ENCODE results near the gene RIMKLB. TPM values are rescaled to one million over a fixed set of nuclear protein-coding genes. Genes with fewer than 3 reads are reported as not detected.
A peak's percentile ranks its signal among the peaks of the same experiment; 100 is the strongest.

RIMKLB gene
- total RNA-seq, 4 donors from 2014 or later: 26.6 to 34.5 (median 29.2) TPM

- no peak overlapping the region for H3K4me3 ChIP-seq
Measured at GRCh38 chr12:8701046-8701660, 3.4 kb downstream of the RIMKLB start.

GRCh38 chr12:8702159-8702558 is 4.4 kb downstream of the RIMKLB start:
- Histone ChIP-seq H3K27ac (replicated peaks in 1 of 4) (peak overlapping the region; percentile 6 to 98 (median 22)), H3K36me3 (no peaks in the 10 kb centered on the region), H3K4me3 (no peak overlapping the region), H3K9me3 (no peaks in the 10 kb centered on the region), H3K4me1 (peaks cover 17 to 55% (median 53%) of the 10 kb centered on the region in 4 donors), H3K27me3 (no peaks in the 10 kb centered on the region)
- 77% methylated on average over 4 of the region's 4 CpGs for WGBS
- intact Hi-C loops (cut with DNase I): loop anchor here (5.0 kb wide), 1 partner anchor 35 kb away; no protein-coding TSS in a partner anchor
- TF ChIP-seq CTCF (IDR thresholded peaks at IDR 0.05) (no peak), EP300 (IDR thresholded peaks at IDR 0.05) (no peak), POLR2AphosphoS5 (IDR thresholded peaks at IDR 0.05) (no peak), POLR2A (IDR thresholded peaks at IDR 0.05; ENCODE audit: low read depth) (no peak)
- no peak for DNase-seq (ENCODE audit: extremely low spot score)

More at GRCh38 chr12:8701046-8701660, 3.4 kb downstream of the RIMKLB start:
- Histone ChIP-seq H3K27ac (replicated peaks in 1 of 4) (peak overlapping the region; percentile 36 to 98 (median 70)), H3K27me3 (no peaks in the 10 kb centered on the region), H3K9me3 (no peaks in the 10 kb centered on the region), H3K4me1 (peaks cover 21 to 63% (median 60%) of the 10 kb centered on the region in 4 donors), H3K36me3 (no peaks in the 10 kb centered on the region)
- 58% methylated on average over 6 of the region's 6 CpGs for WGBS
- intact Hi-C loops (cut with DNase I): loop anchor here (5.0 kb wide), 1 partner anchor 36 kb away; no protein-coding TSS in a partner anchor
- TF ChIP-seq POLR2A (IDR thresholded peaks at IDR 0.05; ENCODE audit: low read depth) (no peak), CTCF (IDR thresholded peaks at IDR 0.05) (no peak), EP300 (IDR thresholded peaks at IDR 0.05) (no peak), POLR2AphosphoS5 (IDR thresholded peaks at IDR 0.05) (no peak)
- no peak for DNase-seq (ENCODE audit: extremely low spot score)

GRCh38 chr12:8709124-8709830 is 11.5 kb downstream of the RIMKLB start:
- Histone ChIP-seq H3K4me3 (peak overlapping the region; percentile 29 to 52 (median 40)), H3K27ac (replicated peaks in 1 of 4) (peak overlapping the region; percentile 35 to 52 (median 44)), H3K9me3 (no peaks in the 10 kb centered on the region), H3K36me3 (no peaks in the 10 kb centered on the region), H3K4me1 (peaks cover 9 to 50% (median 43%) of the 10 kb centered on the region in 4 donors), H3K27me3 (no peaks in the 10 kb centered on the region)
- WGBS: 68% methylated on average over 4 of the region's 6 CpGs
- TF ChIP-seq POLR2AphosphoS5 (IDR thresholded peaks at IDR 0.05) (peak in 1 of 2 donors; percentile 33), POLR2A (IDR thresholded peaks at IDR 0.05; ENCODE audit: low read depth) (no peak)
- intact Hi-C loops (cut with DNase I): no loop called here
- DNase-seq (ENCODE audit: extremely low spot score): no peak

GRCh38 chr12:8712572-8712971 is 14.8 kb downstream of the RIMKLB start:
- TF ChIP-seq POLR2A (IDR thresholded peaks at IDR 0.05; ENCODE audit: low read depth) (no peak), EP300 (IDR thresholded peaks at IDR 0.05) (no peak), CTCF (IDR thresholded peaks at IDR 0.05) (no peak), POLR2AphosphoS5 (IDR thresholded peaks at IDR 0.05) (no peak)

GRCh38 chr12:8722286-8722800 is 24.6 kb downstream of the RIMKLB start:
- Histone ChIP-seq H3K4me3 (no peak overlapping the region), H3K27me3 (no peaks in the 10 kb centered on the region), H3K36me3 (peaks cover 7 to 46% (median 15%) of the 10 kb centered on the region in 4 donors), H3K9me3 (no peaks in the 10 kb centered on the region), H3K27ac (replicated peaks in 1 of 4) (no peak overlapping the region), H3K4me1 (peaks cover 0 to 6% (median 2%) of the 10 kb centered on the region in 4 donors)
- no peak for TF ChIP-seq EP300 (IDR thresholded peaks at IDR 0.05)
- no peak for TF ChIP-seq CTCF (IDR thresholded peaks at IDR 0.05)
- 100% methylated on average over 3 of the region's 3 CpGs for WGBS
- intact Hi-C loops (cut with DNase I): no loop called here
- peak; percentile 24 for DNase-seq (ENCODE audit: extremely low spot score)

More at GRCh38 chr12:8712572-8712971, 14.8 kb downstream of the RIMKLB start:
- DNase-seq (ENCODE audit: extremely low spot score): no peak
- 58% methylated on average over 2 of the region's 2 CpGs for WGBS
- Histone ChIP-seq H3K9me3 (no peaks in the 10 kb centered on the region), H3K27me3 (no peaks in the 10 kb centered on the region), H3K4me3 (no peak overlapping the region), H3K36me3 (peaks cover 0 to 12% (median 5%) of the 10 kb centered on the region in 4 donors), H3K4me1 (peaks cover 9 to 51% (median 44%) of the 10 kb centered on the region in 4 donors), H3K27ac (replicated peaks in 1 of 4) (peak overlapping the region in 1 of 4 donors; percentile 26)
- intact Hi-C loops (cut with DNase I): no loop called here
